ENCODE data around the gene COL23A1.

GRCh38 chr5:178385496-178385890 is 204.7 kb downstream of the COL23A1 start:
- TF ChIP-seq GATA3 (IDR thresholded peaks at IDR 0.05; ENCODE audit: low read depth, low read length) (no peak), GATA2 (IDR thresholded peaks at IDR 0.05; ENCODE audit: low read depth, low read length) (no peak)

All from SH-SY5Y (cell line).